K562 (cell line): Measurements from ENCODE around the gene PYGO2. TPM values are rescaled to one million over a fixed set of nuclear protein-coding genes. Genes with fewer than 3 reads are reported as not detected.

Experiments used
- CEBPG ChIP-seq, 3 experiments: fragments of 200-800 bp in 1 of 3; sonication (Bioruptor generic) in 1 of 3; sonication (generic) in 1 of 3; formaldehyde crosslinking in 1 of 3; IDR thresholded peaks in 2 of 3; conservative IDR thresholded peaks in 1 of 3; 2 replicates each; pipeline versions ENCODE4 v1.6.1 to v1.8.0; 2016 to 2022; ENCODE audit warnings: missing compliant biosample characterization in 2 of 3, missing genetic modification characterization in 2 of 3, mild to moderate bottlenecking in 1 of 3, missing genetic modification reagents in 1 of 3
- HDAC3 ChIP-seq: fragments of 450-650 bp; IDR thresholded peaks from 2 replicates; pipeline ENCODE4 v1.6.1; 2018; ENCODE audit warnings: borderline replicate concordance, mild to moderate bottlenecking, moderate library complexity; ENCODE audit not compliant: partially characterized antibody
- HNRNPL ChIP-seq: fragments of 200-400 bp; formaldehyde crosslinking; IDR thresholded peaks from 2 replicates; pipeline ENCODE4 v1.6.1; 2017; ENCODE audit warnings: low read depth, mild to moderate bottlenecking, low read length
- PCBP2 ChIP-seq: fragments of 200-400 bp; formaldehyde crosslinking; IDR thresholded peaks from 2 replicates; pipeline ENCODE4 v1.6.1; 2018; ENCODE audit warnings: low read length, low read depth, mild to moderate bottlenecking, moderate library complexity; ENCODE audit not compliant: poor library complexity, severe bottlenecking
- PPARD ChIP-seq: fragments of 250-450 bp; sonication (Bioruptor Pico); IDR thresholded peaks from 2 replicates; pipeline ENCODE4 v1.8.0; 2022; ENCODE audit warnings: inconsistent platforms, mild to moderate bottlenecking, moderate library complexity
- PTTG1 ChIP-seq: fragments of 450-650 bp; IDR thresholded peaks from 2 replicates; pipeline ENCODE4 v1.6.1; 2016; ENCODE audit warnings: low read depth, mild to moderate bottlenecking, missing genetic modification characterization, missing compliant biosample characterization
- RHOXF2B ChIP-seq: fragments of 250-450 bp; sonication (Bioruptor Pico); conservative IDR thresholded peaks from 2 replicates; pipeline ENCODE4 v1.5.1; 2021
- SETDB1 ChIP-seq: IDR thresholded peaks from one replicate; pipeline ENCODE4 v1.6.1; 2012; ENCODE audit warnings: low read length, control low read depth, inconsistent platforms
- SMAD4 ChIP-seq: fragments of 250-450 bp; sonication (Bioruptor Pico); conservative IDR thresholded peaks from 2 replicates; pipeline ENCODE4 v1.8.0; 2021; ENCODE audit warnings: inconsistent platforms, mild to moderate bottlenecking, moderate library complexity
- SNIP1 ChIP-seq: fragments of 450-650 bp; IDR thresholded peaks from 2 replicates; pipeline ENCODE4 v1.7.1; 2017; ENCODE audit warnings: low read depth, mild to moderate bottlenecking
- SUPT5H ChIP-seq: fragments of 450-650 bp; IDR thresholded peaks from 2 replicates; pipeline ENCODE4 v1.6.1; 2016
- TAL1 ChIP-seq: fragments of 450-650 bp; IDR thresholded peaks from 2 replicates; pipeline ENCODE4 v1.6.1; 2016; ENCODE audit warnings: mild to moderate bottlenecking
- TEAD1 ChIP-seq, 2 experiments: fragments of 450-650 bp in 1 of 2; sonication (generic) in 1 of 2; formaldehyde crosslinking; IDR thresholded peaks; 2 replicates each; pipeline versions ENCODE4 v1.4.0 to v1.8.0; 2020 to 2022; ENCODE audit warnings: mild to moderate bottlenecking in 2 of 2, missing genetic modification reagents in 1 of 2
- ZKSCAN8 ChIP-seq: fragments of 200-800 bp; sonication (Bioruptor generic); IDR thresholded peaks from 2 replicates; pipeline ENCODE4 v1.6.1; 2016; ENCODE audit warnings: missing genetic modification characterization, missing compliant biosample characterization
- ZNF232 ChIP-seq: sonication (generic); formaldehyde crosslinking; IDR thresholded peaks from 2 replicates; pipeline ENCODE4 v1.8.0; 2022; ENCODE audit warnings: mild to moderate bottlenecking, missing genetic modification reagents
- ZNF24 ChIP-seq: fragments of 450-650 bp; IDR thresholded peaks from 2 replicates; pipeline ENCODE4 v1.6.1; 2016
- ZSCAN32 ChIP-seq: fragments of 450-650 bp; formaldehyde crosslinking; IDR thresholded peaks from 2 replicates; pipeline ENCODE4 v1.4.0; 2020; ENCODE audit warnings: mild to moderate bottlenecking, moderate library complexity
- polyA plus RNA-seq, 8 experiments: library from polyadenylated mRNA; depleted of rRNA in 4 of 8; stranded (reverse) in 5 of 8; unstranded in 3 of 8; fragments of >200 nt; fragmentation: Nextera tagmentation in 2 of 8; fragmentation: Illumina TruSeq in 1 of 8; extraction: Ambion mirVana in 2 of 8; extraction: Trizol in 1 of 8; gene quantifications; 2 replicates each; pipeline versions ENCODE4 v1.2.1 to v1.2.3, GENCODE V29; 2011 to 2014; ENCODE audit warnings: inconsistent platforms in 1 of 8, missing spikeins in 1 of 8
- total RNA-seq, 7 experiments: library from RNA; depleted of rRNA in 6 of 7; stranded (reverse); fragments of >200 nt in 6 of 7; fragmentation: Illumina TruSeq in 2 of 7; extraction: Trizol in 2 of 7; gene quantifications; 2 replicates each; pipeline versions ENCODE4 v1.2.1 to v1.2.3, GENCODE V29; 2011 to 2021; ENCODE audit warnings: low replicate concordance in 1 of 7
- TF ChIP-seq, protein P1 (sequence below): fragments of 200-600 bp; sonication (generic); IDR thresholded peaks from one replicate; pipeline ENCODE4 v1.6.1; 2012; ENCODE audit warnings: mild to moderate bottlenecking, low read depth, low read length, inconsistent platforms

PYGO2 gene
- total and polyA plus RNA-seq, 9 of the 15 experiments (the other 6 are each of a cell fraction or from before 2014, with no cell fraction given) = 8.3 to 36.2 (median 18.2) TPM

- TF ChIP-seq, protein P1, sequence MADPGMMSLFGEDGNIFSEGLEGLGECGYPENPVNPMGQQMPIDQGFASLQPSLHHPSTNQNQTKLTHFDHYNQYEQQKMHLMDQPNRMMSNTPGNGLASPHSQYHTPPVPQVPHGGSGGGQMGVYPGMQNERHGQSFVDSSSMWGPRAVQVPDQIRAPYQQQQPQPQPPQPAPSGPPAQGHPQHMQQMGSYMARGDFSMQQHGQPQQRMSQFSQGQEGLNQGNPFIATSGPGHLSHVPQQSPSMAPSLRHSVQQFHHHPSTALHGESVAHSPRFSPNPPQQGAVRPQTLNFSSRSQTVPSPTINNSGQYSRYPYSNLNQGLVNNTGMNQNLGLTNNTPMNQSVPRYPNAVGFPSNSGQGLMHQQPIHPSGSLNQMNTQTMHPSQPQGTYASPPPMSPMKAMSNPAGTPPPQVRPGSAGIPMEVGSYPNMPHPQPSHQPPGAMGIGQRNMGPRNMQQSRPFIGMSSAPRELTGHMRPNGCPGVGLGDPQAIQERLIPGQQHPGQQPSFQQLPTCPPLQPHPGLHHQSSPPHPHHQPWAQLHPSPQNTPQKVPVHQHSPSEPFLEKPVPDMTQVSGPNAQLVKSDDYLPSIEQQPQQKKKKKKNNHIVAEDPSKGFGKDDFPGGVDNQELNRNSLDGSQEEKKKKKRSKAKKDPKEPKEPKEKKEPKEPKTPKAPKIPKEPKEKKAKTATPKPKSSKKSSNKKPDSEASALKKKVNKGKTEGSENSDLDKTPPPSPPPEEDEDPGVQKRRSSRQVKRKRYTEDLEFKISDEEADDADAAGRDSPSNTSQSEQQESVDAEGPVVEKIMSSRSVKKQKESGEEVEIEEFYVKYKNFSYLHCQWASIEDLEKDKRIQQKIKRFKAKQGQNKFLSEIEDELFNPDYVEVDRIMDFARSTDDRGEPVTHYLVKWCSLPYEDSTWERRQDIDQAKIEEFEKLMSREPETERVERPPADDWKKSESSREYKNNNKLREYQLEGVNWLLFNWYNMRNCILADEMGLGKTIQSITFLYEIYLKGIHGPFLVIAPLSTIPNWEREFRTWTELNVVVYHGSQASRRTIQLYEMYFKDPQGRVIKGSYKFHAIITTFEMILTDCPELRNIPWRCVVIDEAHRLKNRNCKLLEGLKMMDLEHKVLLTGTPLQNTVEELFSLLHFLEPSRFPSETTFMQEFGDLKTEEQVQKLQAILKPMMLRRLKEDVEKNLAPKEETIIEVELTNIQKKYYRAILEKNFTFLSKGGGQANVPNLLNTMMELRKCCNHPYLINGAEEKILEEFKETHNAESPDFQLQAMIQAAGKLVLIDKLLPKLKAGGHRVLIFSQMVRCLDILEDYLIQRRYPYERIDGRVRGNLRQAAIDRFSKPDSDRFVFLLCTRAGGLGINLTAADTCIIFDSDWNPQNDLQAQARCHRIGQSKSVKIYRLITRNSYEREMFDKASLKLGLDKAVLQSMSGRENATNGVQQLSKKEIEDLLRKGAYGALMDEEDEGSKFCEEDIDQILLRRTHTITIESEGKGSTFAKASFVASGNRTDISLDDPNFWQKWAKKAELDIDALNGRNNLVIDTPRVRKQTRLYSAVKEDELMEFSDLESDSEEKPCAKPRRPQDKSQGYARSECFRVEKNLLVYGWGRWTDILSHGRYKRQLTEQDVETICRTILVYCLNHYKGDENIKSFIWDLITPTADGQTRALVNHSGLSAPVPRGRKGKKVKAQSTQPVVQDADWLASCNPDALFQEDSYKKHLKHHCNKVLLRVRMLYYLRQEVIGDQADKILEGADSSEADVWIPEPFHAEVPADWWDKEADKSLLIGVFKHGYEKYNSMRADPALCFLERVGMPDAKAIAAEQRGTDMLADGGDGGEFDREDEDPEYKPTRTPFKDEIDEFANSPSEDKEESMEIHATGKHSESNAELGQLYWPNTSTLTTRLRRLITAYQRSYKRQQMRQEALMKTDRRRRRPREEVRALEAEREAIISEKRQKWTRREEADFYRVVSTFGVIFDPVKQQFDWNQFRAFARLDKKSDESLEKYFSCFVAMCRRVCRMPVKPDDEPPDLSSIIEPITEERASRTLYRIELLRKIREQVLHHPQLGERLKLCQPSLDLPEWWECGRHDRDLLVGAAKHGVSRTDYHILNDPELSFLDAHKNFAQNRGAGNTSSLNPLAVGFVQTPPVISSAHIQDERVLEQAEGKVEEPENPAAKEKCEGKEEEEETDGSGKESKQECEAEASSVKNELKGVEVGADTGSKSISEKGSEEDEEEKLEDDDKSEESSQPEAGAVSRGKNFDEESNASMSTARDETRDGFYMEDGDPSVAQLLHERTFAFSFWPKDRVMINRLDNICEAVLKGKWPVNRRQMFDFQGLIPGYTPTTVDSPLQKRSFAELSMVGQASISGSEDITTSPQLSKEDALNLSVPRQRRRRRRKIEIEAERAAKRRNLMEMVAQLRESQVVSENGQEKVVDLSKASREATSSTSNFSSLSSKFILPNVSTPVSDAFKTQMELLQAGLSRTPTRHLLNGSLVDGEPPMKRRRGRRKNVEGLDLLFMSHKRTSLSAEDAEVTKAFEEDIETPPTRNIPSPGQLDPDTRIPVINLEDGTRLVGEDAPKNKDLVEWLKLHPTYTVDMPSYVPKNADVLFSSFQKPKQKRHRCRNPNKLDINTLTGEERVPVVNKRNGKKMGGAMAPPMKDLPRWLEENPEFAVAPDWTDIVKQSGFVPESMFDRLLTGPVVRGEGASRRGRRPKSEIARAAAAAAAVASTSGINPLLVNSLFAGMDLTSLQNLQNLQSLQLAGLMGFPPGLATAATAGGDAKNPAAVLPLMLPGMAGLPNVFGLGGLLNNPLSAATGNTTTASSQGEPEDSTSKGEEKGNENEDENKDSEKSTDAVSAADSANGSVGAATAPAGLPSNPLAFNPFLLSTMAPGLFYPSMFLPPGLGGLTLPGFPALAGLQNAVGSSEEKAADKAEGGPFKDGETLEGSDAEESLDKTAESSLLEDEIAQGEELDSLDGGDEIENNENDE = no peak
- TF ChIP-seq PTTG1 (tag) (no peak), ZNF232 (CRISPR knock-in tag) (no peak), ZSCAN32 (CRISPR knock-in tag) (no peak), TAL1 (no peak), TEAD1 (CRISPR knock-in tag; IDR thresholded peaks at IDR 0.05) (no peak), PCBP2 (no peak), CEBPG (CRISPR knock-in tag; IDR thresholded peaks at IDR 0.05) (no peak), CEBPG (tag; conservative IDR thresholded peaks at IDR 0.05 in 1 of 2, IDR thresholded peaks at IDR 0.05 in 1 of 2) (no peak), HNRNPL (no peak), RHOXF2B (CRISPR knock-in tag) (no peak), PPARD (CRISPR knock-in tag) (no peak), HDAC3 (no peak), SNIP1 (no peak), ZKSCAN8 (CRISPR knock-in tag) (no peak), SUPT5H (peak; percentile 41; the same call in 1 of the 2 replicates), SETDB1 (no peak), SMAD4 (CRISPR knock-in tag) (no peak), ZNF24 (no peak)
Measured at GRCh38 chr1:154993572-154994268, 32.1 kb upstream of the PYGO2 start, which contains the start of gene LENEP (continued).
